Measurements from ENCODE around the gene GMDS.

GRCh38 chr6:1797801-1798200, 447.6 kb downstream of the GMDS start:
- no peak for TF ChIP-seq CTCF (IDR thresholded peaks at IDR 0.05 in 4 of 5, conservative IDR thresholded peaks at IDR 0.05 in 1 of 5)
- no peak for TF ChIP-seq POLR2A (IDR thresholded peaks at IDR 0.05)

Measured in gastrocnemius medialis (tissue), 4 donors.